Activated gamma-delta T cell treated with Interleukin-2 at 50 U/mL for 16 hours (primary cell): ENCODE data around the gene GALR2.

Experiments
- DNase-seq: peaks from one replicate; pipeline ENCODE4 v3.0.0-alpha.2; 2020

GALR2 gene

DNA sequence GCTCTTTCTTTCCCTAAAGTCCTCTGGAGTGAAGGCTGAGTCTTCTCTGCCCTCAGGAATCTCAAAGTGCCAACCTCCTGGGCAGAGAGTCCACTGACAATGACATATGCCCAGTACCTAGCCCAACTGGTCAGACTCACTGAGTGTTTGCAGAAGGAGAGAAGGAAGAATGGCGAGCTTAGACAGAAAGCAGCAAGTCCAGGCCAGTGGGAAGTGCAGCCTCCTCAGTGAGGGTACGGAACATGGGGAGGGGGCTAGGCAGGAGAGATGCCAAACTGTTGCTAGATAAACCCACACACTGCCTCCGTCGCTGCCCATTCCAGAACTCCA, 28.3 kb downstream of the GALR2 start:
- DNase-seq: no peak

DNA sequence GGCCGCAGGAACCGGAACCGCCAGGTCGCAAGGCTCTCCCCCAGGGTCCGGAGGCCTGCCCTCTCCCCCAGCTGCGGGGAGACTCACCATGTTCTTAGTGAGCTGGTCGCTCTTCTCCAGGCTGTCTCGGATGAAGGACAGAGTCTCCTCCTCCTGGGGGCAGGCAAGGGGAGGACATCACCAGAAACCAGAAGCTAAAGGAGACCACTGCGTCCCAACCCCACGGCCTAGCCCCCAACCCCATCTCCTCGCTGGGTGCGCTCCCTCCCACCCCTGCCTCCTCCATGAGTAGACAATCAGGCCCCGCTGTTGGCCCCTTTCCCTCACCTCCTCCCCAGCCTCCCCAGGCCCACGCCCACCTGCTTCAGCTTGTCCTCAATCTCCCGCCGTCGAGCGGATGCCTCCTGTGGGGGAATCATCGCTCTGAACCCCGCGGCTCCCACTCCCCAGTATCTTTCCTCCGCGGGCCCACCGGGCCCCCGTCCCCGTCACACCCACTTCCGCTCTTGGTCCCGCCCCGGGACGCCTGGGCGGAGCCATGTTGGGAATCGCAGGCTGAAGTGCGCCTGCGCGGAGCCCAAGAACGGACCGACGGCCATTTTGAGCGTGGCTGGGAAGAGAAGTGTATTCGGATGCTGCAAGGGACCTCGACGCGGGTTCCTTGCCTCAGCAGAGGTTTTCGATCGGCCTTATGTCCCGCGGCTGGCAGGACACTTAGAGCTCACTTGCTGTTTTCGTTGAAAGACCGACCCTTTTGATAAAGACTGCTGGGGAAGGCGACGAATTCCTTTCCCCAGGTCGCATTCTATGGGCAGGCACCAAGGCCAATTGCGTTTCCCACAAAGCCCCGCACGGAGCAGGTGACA, 28.9 kb downstream of the GALR2 start, which contains the start of gene EXOC7:
Gene EXOC7, minus strand, starts transcription at position 514 of the 866 bp plus-strand sequence. Its CDS starts 95 bp downstream, at position 419.
- peak; percentile 90 for DNase-seq

- no peak for DNase-seq
Observed at GRCh38 chr17:76104140-76104895, 29.7 kb downstream of the GALR2 start.

GRCh38 chr17:76104896-76105231, 30.3 kb downstream of the GALR2 start:
- DNase-seq: no peak

GRCh38 chr17:76106703-76107102, 32.1 kb downstream of the GALR2 start:
- DNase-seq: no peak

- DNase-seq: no peak
Observed at GRCh38 chr17:76107509-76107908, 32.9 kb downstream of the GALR2 start.

DNA sequence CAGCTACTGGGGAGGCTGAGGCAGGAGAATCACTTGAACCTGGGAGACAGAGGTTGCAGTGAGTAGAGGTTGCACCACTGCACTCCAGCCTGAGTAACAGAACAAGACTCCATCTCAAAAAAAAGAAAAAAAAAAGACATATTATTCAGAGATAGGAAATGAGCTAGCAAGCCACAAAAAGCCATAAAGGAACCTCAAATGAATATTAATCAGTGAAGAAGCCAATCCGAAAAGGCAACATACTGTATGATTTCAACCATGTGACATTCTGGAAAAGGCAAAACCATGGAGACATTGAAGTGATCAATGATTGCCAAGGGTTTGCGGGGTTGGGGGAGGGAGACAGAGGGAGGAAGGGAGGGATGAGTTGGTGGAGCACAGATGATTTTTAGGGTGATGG, 37.4 kb downstream of the GALR2 start:
- no peak for DNase-seq

- DNase-seq: no peak
Observed at GRCh38 chr17:76115138-76115754, 40.7 kb downstream of the GALR2 start.

GRCh38 chr17:76119409-76120371, 45.1 kb downstream of the GALR2 start:
- no peak for DNase-seq

DNA sequence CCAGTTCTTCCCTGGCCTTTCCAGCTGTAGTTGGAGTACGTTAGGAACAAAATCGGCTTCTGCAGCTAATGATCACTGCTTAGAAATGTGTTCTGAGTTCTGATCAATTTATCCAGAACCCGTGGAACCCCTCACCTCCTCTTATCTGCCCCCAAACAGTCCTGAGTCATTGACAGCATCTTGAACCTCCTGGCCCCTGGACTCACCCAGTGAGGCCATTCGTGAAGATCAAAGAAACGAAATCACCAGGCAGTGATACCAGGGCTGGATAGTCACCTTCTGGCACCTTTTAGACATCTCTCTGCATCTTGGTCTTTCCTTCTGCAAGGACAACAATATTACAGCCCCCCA, 46.1 kb downstream of the GALR2 start:
- no peak for DNase-seq

- no peak for DNase-seq
Observed at GRCh38 chr17:76121932-76122430, 47.4 kb downstream of the GALR2 start.

- DNase-seq: no peak
Observed at GRCh38 chr17:76122431-76123190, 48.0 kb downstream of the GALR2 start.

DNA sequence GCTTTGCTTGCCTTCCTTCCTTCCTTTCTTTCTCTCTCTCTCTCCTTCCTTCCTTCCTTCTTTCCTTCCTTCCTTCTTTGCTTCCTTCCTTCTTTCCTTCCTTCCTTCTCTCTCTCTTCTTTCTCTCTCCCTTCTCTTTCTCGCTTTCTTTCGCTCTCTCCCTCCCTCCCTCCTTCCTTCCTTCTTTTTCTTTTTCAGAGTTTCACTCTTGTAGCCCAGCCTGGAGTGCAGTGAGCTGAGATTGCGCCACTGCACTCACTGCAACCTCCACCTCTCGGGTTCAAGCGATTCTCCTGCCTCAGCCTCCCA, 48.6 kb downstream of the GALR2 start:
- no peak for DNase-seq

- no peak for DNase-seq
Observed at GRCh38 chr17:76123749-76124581, 49.4 kb downstream of the GALR2 start.

GRCh38 chr17:76124582-76125390, 50.2 kb downstream of the GALR2 start:
- DNase-seq: no peak

GRCh38 chr17:76125391-76125675, 50.8 kb downstream of the GALR2 start:
- no peak for DNase-seq

GRCh38 chr17:76125922-76126321, 51.3 kb downstream of the GALR2 start:
- DNase-seq: no peak
